HEK293 (cell line): ENCODE results near the gene SCLT1.

Experiments used
- CTCF ChIP-seq: fragments of 450-650 bp; formaldehyde crosslinking; IDR thresholded peaks from 2 replicates; pipeline ENCODE4 v1.5.1; 2016; ENCODE audit warnings: missing biosample characterization, missing genetic modification characterization
- FEZF1 ChIP-seq: fragments of 450-650 bp; formaldehyde crosslinking; IDR thresholded peaks from 2 replicates; pipeline ENCODE4 v1.5.1; 2016; ENCODE audit warnings: missing biosample characterization, missing genetic modification characterization
- MZF1 ChIP-seq: fragments of 450-650 bp; formaldehyde crosslinking; IDR thresholded peaks from 2 replicates; pipeline ENCODE4 v1.5.1; 2017; ENCODE audit warnings: missing biosample characterization, missing genetic modification characterization, borderline replicate concordance
- YY1 ChIP-seq: fragments of 450-650 bp; formaldehyde crosslinking; IDR thresholded peaks from 2 replicates; pipeline ENCODE4 v1.5.1; 2018; ENCODE audit warnings: missing biosample characterization, missing genetic modification characterization
- ZBTB1 ChIP-seq: fragments of 450-650 bp; formaldehyde crosslinking; IDR thresholded peaks from 2 replicates; pipeline ENCODE4 v1.5.1; 2016; ENCODE audit warnings: missing biosample characterization, missing genetic modification characterization
- ZBTB26 ChIP-seq: fragments of 450-650 bp; formaldehyde crosslinking; optimal IDR thresholded peaks from 2 replicates; pipeline ENCODE3; 2016; ENCODE audit warnings: missing biosample characterization, mild to moderate bottlenecking, missing genetic modification characterization
- ZNF133 ChIP-seq: fragments of 450-650 bp; formaldehyde crosslinking; IDR thresholded peaks from 2 replicates; pipeline ENCODE4 v1.5.1; 2016; ENCODE audit warnings: missing biosample characterization, missing genetic modification characterization
- ZNF555 ChIP-seq: fragments of 450-650 bp; formaldehyde crosslinking; conservative IDR thresholded peaks from 2 replicates; pipeline ENCODE4 v1.5.1; 2017; ENCODE audit warnings: missing biosample characterization, mild to moderate bottlenecking, missing genetic modification characterization, inconsistent platforms
- ZNF585B ChIP-seq: fragments of 450-650 bp; formaldehyde crosslinking; IDR thresholded peaks from 2 replicates; pipeline ENCODE4 v1.5.1; 2016; ENCODE audit warnings: missing biosample characterization, missing genetic modification characterization
- ZNF600 ChIP-seq: fragments of 450-650 bp; formaldehyde crosslinking; IDR thresholded peaks from 2 replicates; pipeline ENCODE4 v1.5.1; 2016; ENCODE audit warnings: missing biosample characterization, missing genetic modification characterization
- TF ChIP-seq, protein P1 (sequence below): IDR thresholded peaks from 2 replicates; pipeline ENCODE4 v1.6.1; 2011; ENCODE audit warnings: mild to moderate bottlenecking, low read depth, low read length, borderline replicate concordance
- TF ChIP-seq, protein P2 (sequence below): fragments of 450-650 bp; formaldehyde crosslinking; IDR thresholded peaks from 2 replicates; pipeline ENCODE4 v1.5.1; 2016; ENCODE audit warnings: missing biosample characterization, missing genetic modification characterization

DNA sequence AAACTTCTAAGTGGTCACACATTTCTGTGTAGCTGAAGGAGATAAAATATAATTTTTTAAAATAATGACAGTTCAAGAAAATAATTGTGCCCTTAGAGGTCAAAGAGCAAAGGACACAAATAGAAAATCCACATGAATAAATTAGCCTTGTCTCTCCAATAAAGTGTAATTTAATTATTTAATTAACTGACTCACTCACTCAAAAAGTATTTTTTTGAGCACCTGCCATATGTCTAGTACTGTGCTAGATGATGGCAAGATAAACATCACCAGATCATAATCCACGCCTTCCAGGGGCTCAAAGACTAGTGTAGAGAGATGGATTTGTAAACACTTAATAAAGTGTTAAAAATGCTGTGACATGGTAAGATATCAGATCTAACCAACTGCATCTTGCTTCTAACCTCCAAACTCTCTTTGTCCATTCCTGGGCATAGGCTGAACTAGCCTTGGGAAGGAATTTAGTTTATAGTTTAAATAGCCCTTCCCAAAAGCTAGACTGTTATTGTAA is 112.5 kb downstream of the SCLT1 start:
- TF ChIP-seq ZNF133 (tag by site-specific recombination) = no peak
- no peak for TF ChIP-seq ZNF585B (tag by site-specific recombination)
- TF ChIP-seq CTCF = no peak
- TF ChIP-seq FEZF1 = no peak
- no peak for TF ChIP-seq ZBTB1 (tag by site-specific recombination)
- TF ChIP-seq, protein P1, sequence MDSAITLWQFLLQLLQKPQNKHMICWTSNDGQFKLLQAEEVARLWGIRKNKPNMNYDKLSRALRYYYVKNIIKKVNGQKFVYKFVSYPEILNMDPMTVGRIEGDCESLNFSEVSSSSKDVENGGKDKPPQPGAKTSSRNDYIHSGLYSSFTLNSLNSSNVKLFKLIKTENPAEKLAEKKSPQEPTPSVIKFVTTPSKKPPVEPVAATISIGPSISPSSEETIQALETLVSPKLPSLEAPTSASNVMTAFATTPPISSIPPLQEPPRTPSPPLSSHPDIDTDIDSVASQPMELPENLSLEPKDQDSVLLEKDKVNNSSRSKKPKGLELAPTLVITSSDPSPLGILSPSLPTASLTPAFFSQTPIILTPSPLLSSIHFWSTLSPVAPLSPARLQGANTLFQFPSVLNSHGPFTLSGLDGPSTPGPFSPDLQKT = no peak
- TF ChIP-seq ZBTB26 (tag by site-specific recombination) = no peak
- TF ChIP-seq ZNF600 (tag by site-specific recombination) = no peak
- no peak for TF ChIP-seq ZNF555 (tag by site-specific recombination)
- TF ChIP-seq YY1 = no peak
- TF ChIP-seq, protein P2, sequence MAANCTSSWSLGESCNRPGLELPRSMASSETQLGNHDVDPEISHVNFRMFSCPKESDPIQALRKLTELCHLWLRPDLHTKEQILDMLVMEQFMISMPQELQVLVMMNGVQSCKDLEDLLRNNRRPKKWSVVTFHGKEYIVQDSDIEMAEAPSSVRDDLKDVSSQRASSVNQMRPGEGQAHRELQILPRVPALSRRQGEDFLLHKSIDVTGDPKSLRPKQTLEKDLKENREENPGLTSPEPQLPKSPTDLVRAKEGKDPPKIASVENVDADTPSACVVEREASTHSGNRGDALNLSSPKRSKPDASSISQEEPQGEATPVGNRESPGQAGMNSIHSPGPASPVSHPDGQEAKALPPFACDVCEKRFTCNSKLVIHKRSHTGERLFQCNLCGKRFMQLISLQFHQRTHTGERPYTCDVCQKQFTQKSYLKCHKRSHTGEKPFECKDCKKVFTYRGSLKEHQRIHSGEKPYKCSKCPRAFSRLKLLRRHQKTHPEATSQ = no peak
- TF ChIP-seq MZF1 = no peak
